Right hindlimb (tissue), 1 donor: ENCODE measurements around the gene PARVB.
"Not testable (repeated sequence)": the region's sequence is repeated elsewhere in the genome, so short reads cannot be mapped to it uniquely, and the experiment has no call there.

Source experiments
- DNase-seq: peaks from one replicate; pipeline ENCODE4 v3.0.0-alpha.2; 2018

The PARVB gene

DNA sequence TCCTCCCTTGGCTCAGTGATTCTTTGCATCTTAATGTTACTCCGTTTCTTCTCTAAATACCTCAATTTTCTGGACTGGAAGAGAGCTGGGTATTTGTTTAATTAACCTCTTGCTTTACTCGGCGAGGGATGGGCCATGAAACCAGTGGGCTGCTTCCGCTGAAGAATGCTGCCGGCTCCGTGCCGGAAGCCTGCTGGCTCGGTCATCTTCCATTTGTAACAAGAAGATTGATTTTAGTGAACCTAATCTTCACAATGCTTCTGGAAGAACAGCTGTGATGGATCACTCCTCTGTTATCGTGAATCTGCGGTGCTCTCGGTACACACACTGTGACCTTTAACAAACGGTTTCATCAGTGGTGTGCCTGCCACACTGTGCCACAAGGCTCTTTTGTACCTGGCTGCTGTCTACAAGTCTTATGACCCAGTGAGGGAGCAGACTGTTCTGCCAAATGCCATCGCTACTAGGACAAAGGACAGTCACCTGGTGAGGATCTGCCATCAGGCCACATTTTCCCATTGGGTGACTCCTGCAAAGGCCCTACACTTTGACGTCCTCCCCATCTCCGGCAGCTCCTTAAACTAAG, 25.3 kb upstream of the PARVB start:
- no peak for DNase-seq

GRCh38 chr22:43999378-43999777, 24.7 kb upstream of the PARVB start:
- DNase-seq = no peak

- DNase-seq = no peak
These were observed 24.0 kb upstream of the PARVB start for GRCh38 chr22:44000123-44000522.

DNA sequence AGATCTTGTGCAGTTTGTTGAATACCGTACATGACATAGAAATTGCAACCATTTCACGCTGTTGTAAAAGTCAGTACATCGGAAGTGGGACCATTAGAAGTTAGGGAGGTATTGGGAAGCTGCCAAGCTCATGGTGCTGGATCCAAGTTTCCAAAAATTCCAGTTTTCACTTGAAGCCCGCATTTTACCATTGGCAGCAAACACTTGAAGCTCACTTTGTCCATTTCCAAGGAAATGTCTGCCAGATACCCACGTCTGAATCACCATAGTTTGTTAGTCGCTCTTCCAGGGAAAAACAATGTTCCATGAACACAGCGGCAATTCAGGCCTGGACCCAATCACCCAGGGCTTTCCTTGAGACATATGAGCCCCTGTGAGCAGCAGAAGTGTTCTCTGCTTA, 22.6 kb upstream of the PARVB start:
- DNase-seq = peak; percentile 47

DNA sequence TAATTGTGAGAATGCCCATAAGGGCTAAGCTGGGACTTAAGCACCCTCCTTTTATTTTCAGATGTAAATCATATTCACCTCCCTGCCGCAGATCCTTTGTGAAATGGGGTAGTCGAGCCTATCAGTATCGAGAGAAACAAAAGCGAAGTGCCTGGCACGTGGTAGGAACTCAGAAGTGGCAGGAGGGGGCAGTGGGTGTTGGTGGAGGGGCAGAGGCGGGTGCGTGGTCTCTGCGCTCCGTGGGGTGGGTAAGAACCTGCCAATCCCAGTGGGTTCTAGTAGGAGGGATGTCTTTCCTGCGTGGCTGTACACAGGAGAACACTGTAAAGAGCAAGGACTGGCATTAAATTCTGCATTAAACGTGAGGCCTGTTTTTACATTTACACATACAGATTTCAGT, 21.8 kb upstream of the PARVB start:
- DNase-seq = no peak

GRCh38 chr22:44002997-44003396, 21.1 kb upstream of the PARVB start:
- DNase-seq = no peak

GRCh38 chr22:44003405-44004103, 20.5 kb upstream of the PARVB start:
- no peak for DNase-seq

DNA sequence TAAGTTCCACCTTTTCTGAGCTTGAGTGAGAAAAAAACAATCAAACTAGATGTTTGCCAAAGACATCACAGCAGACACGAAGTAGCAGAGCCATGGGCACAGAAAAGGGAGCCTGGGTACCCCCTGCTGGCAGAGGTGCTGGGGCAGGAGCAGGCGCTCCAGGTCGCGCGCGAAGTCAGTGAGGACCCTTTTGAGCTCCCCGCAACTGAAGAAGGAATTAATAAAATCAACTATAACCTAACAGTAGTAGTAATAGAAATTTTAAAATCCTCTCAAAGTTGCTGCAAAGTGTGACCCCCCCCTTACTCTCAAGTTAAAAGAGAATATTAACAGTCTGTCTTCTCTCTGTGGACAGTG, 20.0 kb upstream of the PARVB start:
- no peak for DNase-seq

DNA sequence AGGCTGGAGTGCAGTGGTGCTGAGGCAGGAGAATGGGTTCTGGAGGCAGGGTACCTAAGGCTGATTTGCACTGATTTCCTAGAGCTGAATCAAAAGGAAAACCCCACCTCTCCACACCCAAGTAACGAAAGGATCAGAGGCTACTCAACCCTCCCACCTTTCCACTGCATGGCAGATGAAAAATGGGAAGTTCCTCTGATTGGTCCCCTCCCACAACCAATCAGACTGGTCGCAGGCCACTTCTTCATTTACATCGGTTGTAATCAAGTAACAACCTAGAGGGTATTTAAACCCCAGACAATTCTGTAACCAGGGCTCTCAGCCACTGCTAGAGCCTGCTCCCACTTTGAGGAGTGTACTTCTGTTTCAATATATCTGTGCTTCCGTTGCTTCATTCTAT, 18.6 kb upstream of the PARVB start:
- DNase-seq = no peak

DNA sequence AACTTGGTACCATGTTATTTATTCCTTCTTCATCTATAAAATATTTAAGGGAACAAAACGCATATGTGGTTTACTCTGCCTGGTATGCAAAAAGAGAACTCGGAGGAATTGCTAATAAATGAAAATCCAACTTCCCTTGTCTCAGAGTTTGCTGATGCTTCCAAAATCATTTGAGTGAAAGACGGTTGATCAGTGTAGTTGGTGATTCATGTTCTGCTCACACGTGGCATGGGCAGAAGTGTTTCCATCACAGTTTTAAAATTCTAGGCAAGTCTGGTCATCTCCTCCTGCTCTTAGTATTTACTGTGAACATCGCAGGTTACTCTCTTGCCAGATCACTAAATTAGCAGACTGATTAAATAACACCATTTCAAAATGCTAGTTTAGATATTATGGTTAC, 11.9 kb upstream of the PARVB start:
- no peak for DNase-seq

- no peak for DNase-seq
These were observed 11.5 kb upstream of the PARVB start for GRCh38 chr22:44012591-44012990.

- DNase-seq = no peak
These were observed 9.9 kb upstream of the PARVB start for GRCh38 chr22:44014241-44014640.

- DNase-seq = not testable (repeated sequence)
These were observed 7.5 kb upstream of the PARVB start for GRCh38 chr22:44016586-44016985.

DNA sequence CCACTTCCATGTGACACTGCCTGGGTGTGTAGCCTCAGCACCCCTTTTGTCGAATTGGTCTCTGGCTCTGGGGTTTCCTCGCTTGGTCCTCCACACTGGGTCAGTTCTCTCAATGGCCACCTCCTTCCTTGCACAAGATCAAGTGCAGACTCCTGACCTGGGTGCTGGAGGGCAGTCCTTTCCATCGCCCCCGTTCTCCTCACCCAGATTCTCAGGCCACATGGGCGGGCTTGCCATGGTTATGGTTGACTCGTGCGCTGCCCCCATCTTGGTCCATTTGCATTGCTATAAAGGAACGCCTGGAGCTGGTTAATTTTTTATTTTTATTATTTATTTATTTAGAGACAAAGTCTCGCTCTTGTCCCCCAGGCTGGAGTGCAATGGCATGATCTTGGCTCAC, 5.5 kb upstream of the PARVB start:
- no peak for DNase-seq

- DNase-seq = no peak
These were observed 4.7 kb upstream of the PARVB start for GRCh38 chr22:44019416-44019815.

- no peak for DNase-seq
These were observed 4.3 kb upstream of the PARVB start for GRCh38 chr22:44019846-44020245.

- no peak for DNase-seq
These were observed 3.1 kb upstream of the PARVB start for GRCh38 chr22:44020981-44021380.

- peak; percentile 62 for DNase-seq
These were observed 456 bp upstream of the PARVB start for GRCh38 chr22:44023404-44024287.

- no peak for DNase-seq
These were observed 1.3 kb downstream of the PARVB start for GRCh38 chr22:44025171-44026065.

GRCh38 chr22:44026066-44026629, 2.0 kb downstream of the PARVB start:
- no peak for DNase-seq

DNA sequence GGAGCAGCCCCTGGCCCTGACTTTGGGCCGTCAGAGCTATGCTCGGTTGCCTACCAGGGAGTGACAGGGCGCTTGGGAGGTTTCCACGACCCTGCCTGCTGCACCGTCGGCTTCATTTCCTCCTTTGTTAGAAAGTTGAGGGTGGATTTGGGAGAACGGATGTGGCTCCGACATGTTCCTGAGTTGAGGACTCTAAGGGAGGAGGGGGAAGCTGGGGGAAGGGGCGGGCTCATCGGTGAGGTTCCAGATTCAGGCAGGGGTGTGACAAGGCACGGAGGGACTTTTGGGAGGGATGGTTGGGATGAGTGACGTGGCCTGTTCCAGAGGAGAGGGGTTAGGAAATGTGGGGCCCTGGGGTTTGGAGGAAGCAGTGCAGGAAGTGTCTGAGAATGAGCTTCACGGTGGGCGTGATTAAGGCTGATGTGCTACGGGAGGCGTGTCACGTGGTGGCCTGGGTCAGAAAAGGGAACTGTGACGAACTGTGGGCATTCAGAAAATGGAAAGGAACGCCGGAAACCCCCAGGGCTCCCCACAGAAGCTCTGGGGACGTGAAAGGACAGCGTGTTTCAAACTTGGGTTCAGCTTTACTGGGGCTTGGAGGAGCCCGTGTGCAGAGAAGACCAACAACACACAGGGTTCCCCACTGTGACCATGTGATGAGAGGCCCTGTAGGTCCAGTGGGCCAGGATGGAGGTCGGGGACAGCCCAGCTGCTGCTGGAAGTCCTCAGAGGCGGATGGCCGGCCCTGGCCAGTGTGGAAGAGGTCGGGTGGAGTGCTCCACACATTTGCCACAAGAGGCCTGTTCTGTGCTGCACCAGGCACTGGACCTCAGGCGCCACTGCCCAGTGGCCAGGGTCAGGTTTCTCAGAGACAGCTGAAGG, 2.8 kb downstream of the PARVB start:
- DNase-seq = peak; percentile 56

- no peak for DNase-seq
These were observed 4.0 kb downstream of the PARVB start for GRCh38 chr22:44028091-44028490.
